Measurements from ENCODE around the gene CNGA1. TPM values are rescaled to one million over a fixed set of nuclear protein-coding genes. Genes with fewer than 3 reads are reported as not detected.

CNGA1 gene
- total and polyA plus RNA-seq, 2 experiments from 2014 or later, result 0.54 to 1.9 TPM

DNA sequence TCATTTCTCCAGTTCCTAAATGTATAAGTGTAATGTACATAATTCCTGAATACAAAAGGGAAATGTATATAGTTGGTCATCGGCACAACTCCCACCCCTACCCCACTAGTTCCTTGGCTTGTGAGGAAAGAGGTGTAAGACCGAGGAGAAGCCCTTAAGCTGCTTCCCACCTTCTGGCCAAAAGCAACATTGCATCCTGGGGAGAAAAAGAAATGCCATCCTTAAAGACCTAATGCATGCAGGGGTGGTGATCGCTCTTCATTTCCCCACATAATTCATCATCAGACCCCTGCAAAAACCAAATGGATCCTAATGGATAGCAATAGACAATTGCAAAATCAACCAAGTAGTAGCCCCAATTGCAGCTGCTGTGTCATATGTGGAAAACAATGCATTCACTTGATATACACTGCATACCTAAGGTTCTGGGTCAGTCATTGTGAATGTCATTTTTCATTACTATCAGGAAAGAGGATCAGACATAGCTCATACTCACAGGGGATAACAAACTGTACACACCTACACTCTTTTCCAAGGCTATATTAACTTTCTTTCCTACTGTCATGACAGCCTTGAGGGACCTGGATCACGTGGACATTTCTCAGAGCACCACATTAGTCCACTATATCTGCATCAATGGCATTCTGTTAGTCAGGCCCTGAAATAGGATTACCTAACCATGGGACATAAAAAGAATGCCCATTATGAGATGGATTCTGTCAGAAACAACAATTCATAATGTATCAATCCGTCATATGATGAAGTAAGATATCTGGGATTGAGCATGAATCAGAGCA is 70.4 kb downstream of the CNGA1 start:
- Histone ChIP-seq H3K27me3 (no peaks in the 10 kb centered on the region), H3K36me3 (no peaks in the 10 kb centered on the region), H3K27ac (no peak overlapping the region), H3K4me1 (ENCODE audit: low read depth) (no peaks in the 10 kb centered on the region), H3K9me3 (ENCODE audit: low read depth) (no peaks in the 10 kb centered on the region), H3K4me3 (no peak overlapping the region)
- TF ChIP-seq, protein P1, sequence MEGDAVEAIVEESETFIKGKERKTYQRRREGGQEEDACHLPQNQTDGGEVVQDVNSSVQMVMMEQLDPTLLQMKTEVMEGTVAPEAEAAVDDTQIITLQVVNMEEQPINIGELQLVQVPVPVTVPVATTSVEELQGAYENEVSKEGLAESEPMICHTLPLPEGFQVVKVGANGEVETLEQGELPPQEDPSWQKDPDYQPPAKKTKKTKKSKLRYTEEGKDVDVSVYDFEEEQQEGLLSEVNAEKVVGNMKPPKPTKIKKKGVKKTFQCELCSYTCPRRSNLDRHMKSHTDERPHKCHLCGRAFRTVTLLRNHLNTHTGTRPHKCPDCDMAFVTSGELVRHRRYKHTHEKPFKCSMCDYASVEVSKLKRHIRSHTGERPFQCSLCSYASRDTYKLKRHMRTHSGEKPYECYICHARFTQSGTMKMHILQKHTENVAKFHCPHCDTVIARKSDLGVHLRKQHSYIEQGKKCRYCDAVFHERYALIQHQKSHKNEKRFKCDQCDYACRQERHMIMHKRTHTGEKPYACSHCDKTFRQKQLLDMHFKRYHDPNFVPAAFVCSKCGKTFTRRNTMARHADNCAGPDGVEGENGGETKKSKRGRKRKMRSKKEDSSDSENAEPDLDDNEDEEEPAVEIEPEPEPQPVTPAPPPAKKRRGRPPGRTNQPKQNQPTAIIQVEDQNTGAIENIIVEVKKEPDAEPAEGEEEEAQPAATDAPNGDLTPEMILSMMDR (IDR thresholded peaks at IDR 0.05; ENCODE audit: low read depth, low read length), result no peak
- DNase-seq (ENCODE audit: low read depth in 1 of 2, low spot score in 1 of 2), result no peak

DNA sequence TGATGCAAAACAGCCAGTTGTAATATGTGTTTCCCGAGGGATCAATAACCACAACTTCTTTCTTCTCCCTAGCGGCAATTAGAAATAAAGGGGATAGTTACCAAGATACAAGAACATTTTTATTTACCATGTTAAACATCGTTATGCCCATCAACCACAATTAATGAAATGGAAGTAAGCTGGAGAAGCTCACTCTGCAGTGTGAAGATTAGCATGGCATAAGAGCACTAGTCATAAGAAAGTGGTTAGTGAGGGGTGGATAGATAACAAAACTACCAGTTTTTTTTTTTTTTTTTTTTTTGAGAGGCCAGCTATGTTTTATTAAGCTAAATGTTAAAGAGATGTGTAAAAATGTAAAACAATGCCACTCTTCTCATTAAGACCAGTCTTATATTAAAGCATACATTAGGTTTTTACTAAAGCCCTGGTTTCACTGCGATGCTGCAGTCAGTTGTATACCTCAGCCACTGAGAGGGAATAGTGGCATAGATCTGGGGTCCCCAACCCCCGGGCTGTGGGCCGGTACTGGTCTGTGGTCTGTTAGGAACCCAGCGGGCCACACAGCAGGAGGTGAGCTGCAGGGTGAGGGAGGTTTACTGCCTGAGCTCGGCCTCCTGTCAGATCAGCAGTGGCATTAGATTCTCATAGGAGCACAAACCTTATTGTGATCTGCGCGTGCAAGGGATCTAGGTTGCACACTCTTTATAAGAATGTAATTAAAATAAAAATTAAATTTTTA is 74.2 kb downstream of the CNGA1 start:
- no peak overlapping the region for H3K27ac ChIP-seq
- H3K4me1 ChIP-seq (ENCODE audit: low read depth), result no peaks in the 10 kb centered on the region
- H3K27me3 ChIP-seq, result no peaks in the 10 kb centered on the region
- H3K4me3 ChIP-seq, result no peak overlapping the region
- H3K9me3 ChIP-seq (ENCODE audit: low read depth), result no peaks in the 10 kb centered on the region
- no peaks in the 10 kb centered on the region for H3K36me3 ChIP-seq
- TF ChIP-seq, protein P1 (IDR thresholded peaks at IDR 0.05; ENCODE audit: low read depth, low read length), result no peak
- no peak for DNase-seq (ENCODE audit: low read depth in 1 of 2, low spot score in 1 of 2)

DNA sequence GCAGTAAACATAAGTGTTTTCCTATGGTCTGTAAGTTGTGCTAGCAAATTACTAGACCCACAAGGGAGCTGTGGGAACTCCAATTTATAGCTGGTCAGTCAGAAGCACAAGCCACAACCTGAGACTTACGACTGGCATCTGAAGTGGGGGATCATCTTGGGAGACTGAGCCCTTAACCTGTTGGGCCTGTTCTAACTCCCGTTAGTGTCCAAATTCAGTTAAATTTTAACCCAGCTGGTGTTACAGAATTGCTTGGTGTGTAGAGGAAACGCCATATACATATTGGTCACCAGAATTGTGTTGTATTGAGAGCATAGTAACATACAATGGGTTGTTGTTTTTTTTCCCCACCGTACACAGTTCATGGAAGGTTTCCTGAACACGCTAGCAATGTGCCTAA is 77.0 kb downstream of the CNGA1 start:
- TF ChIP-seq, protein P1 (IDR thresholded peaks at IDR 0.05; ENCODE audit: low read depth, low read length), result no peak
- no peak overlapping the region for H3K4me3 ChIP-seq
- H3K9me3 ChIP-seq (ENCODE audit: low read depth), result no peaks in the 10 kb centered on the region
- H3K4me1 ChIP-seq (ENCODE audit: low read depth), result no peaks in the 10 kb centered on the region
- no peak overlapping the region for H3K27ac ChIP-seq
- H3K27me3 ChIP-seq, result no peaks in the 10 kb centered on the region
- no peak for DNase-seq (ENCODE audit: low read depth in 1 of 2, low spot score in 1 of 2)
- no peaks in the 10 kb centered on the region for H3K36me3 ChIP-seq

DNA sequence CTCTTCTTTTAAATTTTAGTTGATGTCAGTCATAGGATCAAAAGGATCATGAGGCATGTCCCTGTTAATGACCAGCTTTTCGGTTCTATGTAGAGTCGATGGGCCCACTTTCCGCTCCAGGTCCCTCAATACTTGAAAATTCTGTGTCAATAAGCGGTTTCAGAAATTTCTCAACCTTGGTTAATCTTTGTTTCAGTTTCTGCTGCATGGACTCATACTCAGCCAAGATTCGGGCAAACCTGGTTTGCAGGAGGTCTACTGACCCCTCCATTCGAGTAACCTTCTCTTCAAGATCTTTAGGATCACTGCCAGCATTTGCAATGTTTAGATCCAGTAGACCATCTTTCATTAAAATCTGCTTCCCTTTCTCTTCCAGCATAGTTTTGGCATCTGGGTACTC is 80.1 kb downstream of the CNGA1 start:
- no peaks in the 10 kb centered on the region for H3K9me3 ChIP-seq (ENCODE audit: low read depth)
- no peaks in the 10 kb centered on the region for H3K4me1 ChIP-seq (ENCODE audit: low read depth)
- no peak overlapping the region for H3K4me3 ChIP-seq
- no peak overlapping the region for H3K27ac ChIP-seq
- TF ChIP-seq, protein P1 (IDR thresholded peaks at IDR 0.05; ENCODE audit: low read depth, low read length), result no peak
- no peaks in the 10 kb centered on the region for H3K27me3 ChIP-seq
- H3K36me3 ChIP-seq, result no peaks in the 10 kb centered on the region
- no peak for DNase-seq (ENCODE audit: low read depth in 1 of 2, low spot score in 1 of 2)

DNA sequence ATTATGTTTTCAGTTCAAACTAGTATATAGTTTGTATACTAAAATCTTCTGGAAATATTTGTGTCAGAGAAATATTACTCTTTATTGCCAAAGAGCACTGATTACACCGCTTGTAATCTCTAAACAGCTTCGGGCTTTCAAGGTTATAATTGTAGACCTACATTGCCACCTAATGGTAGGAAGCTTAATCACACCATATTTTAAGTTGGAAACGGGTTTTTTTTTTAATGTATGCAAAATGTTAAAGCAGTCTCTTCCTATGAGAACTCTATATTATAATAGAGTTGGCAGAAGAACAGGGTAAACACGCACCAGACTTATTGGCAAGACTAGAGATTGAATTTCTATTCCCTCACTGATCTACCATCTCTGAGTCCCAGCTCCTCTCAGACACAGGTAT is 82.6 kb downstream of the CNGA1 start:
- Histone ChIP-seq H3K9me3 (ENCODE audit: low read depth) (no peaks in the 10 kb centered on the region), H3K4me1 (ENCODE audit: low read depth) (no peaks in the 10 kb centered on the region), H3K36me3 (no peaks in the 10 kb centered on the region), H3K27ac (no peak overlapping the region), H3K4me3 (no peak overlapping the region), H3K27me3 (no peaks in the 10 kb centered on the region)
- peak; percentile 41 to 72 for DNase-seq (ENCODE audit: low read depth in 1 of 2, low spot score in 1 of 2)
- TF ChIP-seq, protein P1 (IDR thresholded peaks at IDR 0.05; ENCODE audit: low read depth, low read length), result peak; percentile 59

Measured in cardiac muscle cell (in vitro differentiated cells and primary cell).